HepG2 (cell line): ENCODE data around the gene LAMA5. TPM values are rescaled to one million over a fixed set of nuclear protein-coding genes. Genes with fewer than 3 reads are reported as not detected.

Experiments used
- CBX1 ChIP-seq: IDR thresholded peaks from one replicate; pipeline ENCODE4 v1.6.1; 2016; ENCODE audit warnings: antibody characterized with exemption, low read depth
- EHMT2 ChIP-seq: fragments of 200-600 bp; sonication (generic); IDR thresholded peaks from 2 replicates; pipeline ENCODE4 v1.7.0; 2017; ENCODE audit warnings: antibody characterized with exemption, low read depth, low read length, borderline replicate concordance
- FOXJ3 ChIP-seq: sonication (generic); formaldehyde crosslinking; IDR thresholded peaks from 2 replicates; pipeline ENCODE4 v1.4.0; 2020; ENCODE audit warnings: missing genetic modification reagents, mild to moderate bottlenecking, borderline replicate concordance
- SIX1 ChIP-seq: sonication (generic); formaldehyde crosslinking; IDR thresholded peaks from 2 replicates; pipeline ENCODE4 v1.4.0; 2020; ENCODE audit warnings: missing genetic modification reagents, borderline replicate concordance
- ZBTB39 ChIP-seq: sonication (generic); formaldehyde crosslinking; IDR thresholded peaks from 2 replicates; pipeline ENCODE4 v1.5.0; 2020; ENCODE audit warnings: missing genetic modification reagents
- ZBTB40 ChIP-seq, 2 experiments: fragments of 450-650 bp in 1 of 2; sonication (generic) in 1 of 2; formaldehyde crosslinking in 1 of 2; IDR thresholded peaks; 2 replicates each; pipeline versions ENCODE4 v1.6.1 to v1.8.0; 2016 to 2022; ENCODE audit warnings: antibody characterized with exemption in 1 of 2, mild to moderate bottlenecking in 1 of 2, missing genetic modification reagents in 1 of 2
- ZNF367 ChIP-seq: sonication (generic); formaldehyde crosslinking; IDR thresholded peaks from 2 replicates; pipeline ENCODE4 v1.4.0; 2020; ENCODE audit warnings: missing genetic modification reagents, borderline replicate concordance
- ZNF703 ChIP-seq: sonication (generic); formaldehyde crosslinking; IDR thresholded peaks from 2 replicates; pipeline ENCODE4 v1.5.1; 2020; ENCODE audit warnings: missing genetic modification reagents, mild to moderate bottlenecking, moderate library complexity, borderline replicate concordance
- ZNF883 ChIP-seq: sonication (generic); formaldehyde crosslinking; IDR thresholded peaks from 2 replicates; pipeline ENCODE4 v1.5.1; 2020; ENCODE audit warnings: mild to moderate bottlenecking, missing genetic modification reagents; ENCODE audit errors: not compliant biosample characterization
- ZSCAN9 ChIP-seq: IDR thresholded peaks from 2 replicates; pipeline ENCODE4 v1.6.1; 2016; ENCODE audit warnings: borderline replicate concordance
- polyA plus RNA-seq, 8 experiments: library from polyadenylated mRNA; depleted of rRNA in 3 of 8; stranded (reverse) in 7 of 8; unstranded in 1 of 8; fragments of >200 nt; fragmentation: Illumina TruSeq in 4 of 8; extraction: Trizol in 4 of 8; gene quantifications; 2 replicates each; pipeline versions ENCODE4 v1.2.1 to v1.2.3, GENCODE V29; 2011 to 2016; ENCODE audit warnings: low read depth in 4 of 8, missing spikeins in 1 of 8, mixed read lengths in 1 of 8; ENCODE audit not compliant: insufficient read depth in 1 of 8
- total RNA-seq, 5 experiments: library from RNA; depleted of rRNA; stranded (reverse); fragments of >200 nt; fragmentation: Illumina TruSeq; extraction: Trizol; gene quantifications; 2 replicates each; pipeline ENCODE4 v1.2.3, GENCODE V29; 2016; ENCODE audit warnings: low read depth in 1 of 5
- TF ChIP-seq, protein P1 (sequence below), 2 experiments: sonication (generic) in 1 of 2; formaldehyde crosslinking in 1 of 2; IDR thresholded peaks; 2 replicates each; pipeline versions ENCODE4 v1.4.0 to v1.6.1; 2018 to 2020; ENCODE audit warnings: missing genetic modification reagents in 2 of 2, borderline replicate concordance in 1 of 2, low read depth in 1 of 2, mild to moderate bottlenecking in 1 of 2, missing biosample characterization in 1 of 2
- TF ChIP-seq, protein P2 (sequence below): sonication (generic); formaldehyde crosslinking; IDR thresholded peaks from 2 replicates; pipeline ENCODE4 v1.5.1; 2020; ENCODE audit warnings: mild to moderate bottlenecking, missing genetic modification reagents, borderline replicate concordance

The LAMA5 gene
- total and polyA plus RNA-seq, 2 of the 13 experiments (the other 11 are each of a cell fraction or from before 2014, with no cell fraction given): 21.0 to 44.7 TPM

- TF ChIP-seq ZNF703 (0 out of 2 replicates have a peak, but pooled peaks have one; percentile 85), ZNF883 (peak; percentile 63), ZNF367 (CRISPR knock-in tag) (no peak), ZBTB40 (IDR thresholded peaks at IDR 0.05) (peak; percentile 95), ZBTB40 (CRISPR knock-in tag; IDR thresholded peaks at IDR 0.05) (no peak; the same call in 1 of the 2 replicates), ZBTB39 (CRISPR knock-in tag) (0 out of 2 replicates have a peak, but pooled peaks have one; percentile 11), SIX1 (no peak), EHMT2 (no peak), ZSCAN9 (peak; percentile 78; the same call in 1 of the 2 replicates), FOXJ3 (CRISPR knock-in tag) (no peak), CBX1 (peak; percentile 94)
- TF ChIP-seq, protein P1, sequence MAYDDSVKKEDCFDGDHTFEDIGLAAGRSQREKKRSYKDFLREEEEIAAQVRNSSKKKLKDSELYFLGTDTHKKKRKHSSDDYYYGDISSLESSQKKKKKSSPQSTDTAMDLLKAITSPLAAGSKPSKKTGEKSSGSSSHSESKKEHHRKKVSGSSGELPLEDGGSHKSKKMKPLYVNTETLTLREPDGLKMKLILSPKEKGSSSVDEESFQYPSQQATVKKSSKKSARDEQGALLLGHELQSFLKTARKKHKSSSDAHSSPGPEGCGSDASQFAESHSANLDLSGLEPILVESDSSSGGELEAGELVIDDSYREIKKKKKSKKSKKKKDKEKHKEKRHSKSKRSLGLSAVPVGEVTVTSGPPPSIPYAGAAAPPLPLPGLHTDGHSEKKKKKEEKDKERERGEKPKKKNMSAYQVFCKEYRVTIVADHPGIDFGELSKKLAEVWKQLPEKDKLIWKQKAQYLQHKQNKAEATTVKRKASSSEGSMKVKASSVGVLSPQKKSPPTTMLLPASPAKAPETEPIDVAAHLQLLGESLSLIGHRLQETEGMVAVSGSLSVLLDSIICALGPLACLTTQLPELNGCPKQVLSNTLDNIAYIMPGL (CRISPR knock-in tag; IDR thresholded peaks at IDR 0.05; ENCODE audit: borderline replicate concordance in 1 of 2, low read depth in 1 of 2): peak; percentile 90 to 91
- TF ChIP-seq, protein P2, sequence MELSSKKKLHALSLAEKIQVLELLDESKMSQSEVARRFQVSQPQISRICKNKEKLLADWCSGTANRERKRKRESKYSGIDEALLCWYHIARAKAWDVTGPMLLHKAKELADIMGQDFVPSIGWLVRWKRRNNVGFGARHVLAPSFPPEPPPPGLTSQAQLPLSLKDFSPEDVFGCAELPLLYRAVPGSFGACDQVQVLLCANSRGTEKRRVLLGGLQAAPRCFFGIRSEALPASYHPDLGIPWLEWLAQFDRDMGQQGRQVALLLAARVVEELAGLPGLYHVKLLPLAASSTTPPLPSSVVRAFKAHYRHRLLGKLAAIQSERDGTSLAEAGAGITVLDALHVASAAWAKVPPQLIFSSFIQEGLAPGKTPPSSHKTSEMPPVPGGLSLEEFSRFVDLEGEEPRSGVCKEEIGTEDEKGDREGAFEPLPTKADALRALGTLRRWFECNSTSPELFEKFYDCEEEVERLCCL (CRISPR knock-in tag): no peak; the same call in 1 of the 2 replicates
Measured at GRCh38 chr20:62386383-62387218, 19.5 kb upstream of the LAMA5 start, which contains the start of gene RPS21 (continued).
